ENCODE results near the gene ZBTB7C.

ZBTB7C gene

GRCh38 chr18:48317781-48318381 is 91.3 kb downstream of the ZBTB7C start:
- H4K20me1 ChIP-seq (ENCODE audit: insufficient read depth, low read length) = peaks cover 3% of the 10 kb centered on the region; the same call in 1 of the 2 replicates
- no peak overlapping the region for H3K27ac ChIP-seq (ENCODE audit: low read length)
- no peak for DNase-seq
- no peak for ATAC-seq (ENCODE audit: insufficient read depth, low read depth)
- H3K9ac ChIP-seq (ENCODE audit: low read depth, low read length) = no peak overlapping the region
- no peak overlapping the region for H3K4me2 ChIP-seq (ENCODE audit: insufficient read depth, low read length)
- no peaks in the 10 kb centered on the region for H3K9me3 ChIP-seq (ENCODE audit: insufficient read depth, low read length, severe bottlenecking)
- no peak overlapping the region for H3K4me3 ChIP-seq (ENCODE audit: low read depth in 1 of 2, low read length in 2 of 2)
- H2AFZ ChIP-seq (ENCODE audit: low read depth, low read length) = no peak overlapping the region
- no peaks in the 10 kb centered on the region for H3K79me2 ChIP-seq (ENCODE audit: insufficient read depth, low read length)
- peaks cover 3% of the 10 kb centered on the region for H3K27me3 ChIP-seq (ENCODE audit: insufficient read depth, low read length, poor library complexity)
- no peaks in the 10 kb centered on the region for H3K4me1 ChIP-seq (ENCODE audit: insufficient read depth, low read length)
- TF ChIP-seq EZH2 (IDR thresholded peaks at IDR 0.05; ENCODE audit: borderline replicate concordance, low read depth, low read length, severe bottlenecking) (no peak), CTCF (IDR thresholded peaks at IDR 0.05; ENCODE audit: borderline replicate concordance, extremely low read depth, low read length, poor library complexity, severe bottlenecking) (peak; percentile 46)
- H3K36me3 ChIP-seq (ENCODE audit: insufficient read depth, low read length) = no peaks in the 10 kb centered on the region

GRCh38 chr18:48316177-48316576 is 93.0 kb downstream of the ZBTB7C start:
- TF ChIP-seq EZH2 (IDR thresholded peaks at IDR 0.05; ENCODE audit: borderline replicate concordance, low read depth, low read length, severe bottlenecking) (no peak), CTCF (IDR thresholded peaks at IDR 0.05; ENCODE audit: borderline replicate concordance, extremely low read depth, low read length, poor library complexity, severe bottlenecking) (no peak)
- Histone ChIP-seq H3K79me2 (ENCODE audit: insufficient read depth, low read length) (no peaks in the 10 kb centered on the region), H3K9me3 (ENCODE audit: insufficient read depth, low read length, severe bottlenecking) (no peaks in the 10 kb centered on the region), H3K9ac (ENCODE audit: low read depth, low read length) (no peak overlapping the region), H3K27me3 (ENCODE audit: insufficient read depth, low read length, poor library complexity) (peaks cover 11% of the 10 kb centered on the region), H3K36me3 (ENCODE audit: insufficient read depth, low read length) (no peaks in the 10 kb centered on the region), H2AFZ (ENCODE audit: low read depth, low read length) (no peak overlapping the region), H3K4me1 (ENCODE audit: insufficient read depth, low read length) (no peaks in the 10 kb centered on the region), H3K4me3 (ENCODE audit: low read depth in 1 of 2, low read length in 2 of 2) (no peak overlapping the region), H3K4me2 (ENCODE audit: insufficient read depth, low read length) (no peak overlapping the region), H4K20me1 (ENCODE audit: insufficient read depth, low read length) (peaks cover 3% of the 10 kb centered on the region; the same call in 1 of the 2 replicates), H3K27ac (ENCODE audit: low read length) (no peak overlapping the region)
- DNase-seq = no peak
- no peak for ATAC-seq (ENCODE audit: insufficient read depth, low read depth)

GRCh38 chr18:48314690-48315089 is 94.5 kb downstream of the ZBTB7C start:
- DNase-seq (no peak), ATAC-seq (ENCODE audit: insufficient read depth, low read depth) (no peak)
- no peaks in the 10 kb centered on the region for H3K79me2 ChIP-seq (ENCODE audit: insufficient read depth, low read length)
- H3K36me3 ChIP-seq (ENCODE audit: insufficient read depth, low read length) = no peaks in the 10 kb centered on the region
- H4K20me1 ChIP-seq (ENCODE audit: insufficient read depth, low read length) = peaks cover 3% of the 10 kb centered on the region; the same call in 1 of the 2 replicates
- no peak overlapping the region for H3K4me3 ChIP-seq (ENCODE audit: low read depth in 1 of 2, low read length in 2 of 2)
- H3K4me1 ChIP-seq (ENCODE audit: insufficient read depth, low read length) = no peaks in the 10 kb centered on the region
- no peak overlapping the region for H3K4me2 ChIP-seq (ENCODE audit: insufficient read depth, low read length)
- no peak for TF ChIP-seq EZH2 (IDR thresholded peaks at IDR 0.05; ENCODE audit: borderline replicate concordance, low read depth, low read length, severe bottlenecking)
- no peak for TF ChIP-seq CTCF (IDR thresholded peaks at IDR 0.05; ENCODE audit: borderline replicate concordance, extremely low read depth, low read length, poor library complexity, severe bottlenecking)
- H3K9me3 ChIP-seq (ENCODE audit: insufficient read depth, low read length, severe bottlenecking) = no peaks in the 10 kb centered on the region
- peaks cover 12% of the 10 kb centered on the region for H3K27me3 ChIP-seq (ENCODE audit: insufficient read depth, low read length, poor library complexity)
- no peak overlapping the region for H3K27ac ChIP-seq (ENCODE audit: low read length)
- H2AFZ ChIP-seq (ENCODE audit: low read depth, low read length) = no peak overlapping the region
- H3K9ac ChIP-seq (ENCODE audit: low read depth, low read length) = no peak overlapping the region
